Brain microvascular endothelial cell (primary cell): ENCODE measurements around the gene MAP2K5.

ENCODE experiments used
- DNase-seq: peaks from one replicate; pipeline ENCODE4 v3.0.0-alpha.2; 2020
- H3K27ac ChIP-seq: fragments of 250-450 bp; sonication (Bioruptor Pico); 2 replicates; pipeline ENCODE4 v1.5.1; 2020; ENCODE audit warnings: mild to moderate bottlenecking, moderate library complexity
- H3K27me3 ChIP-seq: fragments of 250-450 bp; sonication (Bioruptor Pico); replicated peaks from 2 replicates; pipeline ENCODE4 v1.5.1; 2020; ENCODE audit warnings: mild to moderate bottlenecking
- H3K36me3 ChIP-seq: fragments of 250-450 bp; sonication (Bioruptor Pico); replicated peaks from 2 replicates; pipeline ENCODE4 v1.5.1; 2020; ENCODE audit warnings: mild to moderate bottlenecking
- H3K4me3 ChIP-seq: 2 replicates; pipeline ENCODE4 v1.5.1; 2011; ENCODE audit warnings: low read depth, mild to moderate bottlenecking, control low read depth, low read length, moderate library complexity
- CTCF ChIP-seq: IDR thresholded peaks from 2 replicates; pipeline ENCODE4 v1.5.1; 2011; ENCODE audit warnings: low read depth, mild to moderate bottlenecking, moderate library complexity, low read length, control low read depth, inconsistent platforms; ENCODE audit errors: missing control alignments
- in situ Hi-C: cut with HindIII; loops from 2 replicates; pipeline ENCODE4 v1.10.0; 2017; ENCODE audit warnings: low sequenced_read_pairs, low pct_ligation_motif_present

MAP2K5 gene

GRCh38 chr15:67792250-67792942 is 249.9 kb downstream of the MAP2K5 start:
- Histone ChIP-seq H3K4me3 (no peak overlapping the region), H3K36me3 (no peaks in the 10 kb centered on the region), H3K27ac (no peak overlapping the region), H3K27me3 (no peaks in the 10 kb centered on the region)
- DNase-seq, result no peak
- in situ Hi-C loops, result no loop called here
- no peak for TF ChIP-seq CTCF

GRCh38 chr15:67794832-67795574 is 252.5 kb downstream of the MAP2K5 start:
- Histone ChIP-seq H3K27ac (no peak overlapping the region), H3K27me3 (no peaks in the 10 kb centered on the region), H3K4me3 (no peak overlapping the region), H3K36me3 (no peaks in the 10 kb centered on the region)
- TF ChIP-seq CTCF, result no peak
- DNase-seq, result no peak
- in situ Hi-C loops, result no loop called here

- Histone ChIP-seq H3K4me3 (no peak overlapping the region), H3K27me3 (no peaks in the 10 kb centered on the region), H3K27ac (no peak overlapping the region), H3K36me3 (no peaks in the 10 kb centered on the region)
- in situ Hi-C loops, result no loop called here
- no peak for TF ChIP-seq CTCF
- DNase-seq, result no peak
Measured at GRCh38 chr15:67796196-67797127, 254.0 kb downstream of the MAP2K5 start.

GRCh38 chr15:67799801-67800205 is 257.3 kb downstream of the MAP2K5 start:
- no peak overlapping the region for H3K4me3 ChIP-seq
- TF ChIP-seq CTCF, result no peak
- no peaks in the 10 kb centered on the region for H3K36me3 ChIP-seq
- H3K27me3 ChIP-seq, result no peaks in the 10 kb centered on the region
- no peak overlapping the region for H3K27ac ChIP-seq
- DNase-seq, result no peak
- in situ Hi-C loops, result loop anchor here (25.0 kb wide), 1 partner anchor 338 kb away; no protein-coding TSS in a partner anchor

- Histone ChIP-seq H3K4me3 (no peak overlapping the region), H3K36me3 (no peaks in the 10 kb centered on the region), H3K27ac (no peak overlapping the region), H3K27me3 (no peaks in the 10 kb centered on the region)
- no peak for DNase-seq
- in situ Hi-C loops, result loop anchor here (25.0 kb wide), 1 partner anchor 339 kb away; no protein-coding TSS in a partner anchor
- no peak for TF ChIP-seq CTCF
Measured at GRCh38 chr15:67801142-67801541, 258.6 kb downstream of the MAP2K5 start.
